Measurements from ENCODE around the gene ZNF157.

Gene ZNF157

GRCh38 chrX:47446971-47447370, 76.6 kb downstream of the ZNF157 start:
- DNase-seq (ENCODE audit: low read depth in 2 of 2), result no peak

- no peak for DNase-seq (ENCODE audit: low read depth in 2 of 2)
These were observed 77.2 kb downstream of the ZNF157 start for GRCh38 chrX:47447607-47448006.

- no peak for DNase-seq (ENCODE audit: low read depth in 2 of 2)
These were observed 77.9 kb downstream of the ZNF157 start for GRCh38 chrX:47448165-47448806.

GRCh38 chrX:47452112-47452511, 81.7 kb downstream of the ZNF157 start:
- no peak for DNase-seq (ENCODE audit: low read depth in 2 of 2)

GRCh38 chrX:47456080-47456479, 85.7 kb downstream of the ZNF157 start:
- no peak for DNase-seq (ENCODE audit: low read depth in 2 of 2)

GRCh38 chrX:47458528-47458927, 88.2 kb downstream of the ZNF157 start:
- no peak for DNase-seq (ENCODE audit: low read depth in 2 of 2)

GRCh38 chrX:47460561-47460960, 90.2 kb downstream of the ZNF157 start:
- DNase-seq (ENCODE audit: low read depth in 2 of 2), result no peak
